Keratinocyte (primary cell): ENCODE results near the gene PDE6D. TPM values are rescaled to one million over a fixed set of nuclear protein-coding genes. Genes with fewer than 3 reads are reported as not detected.
A peak's percentile ranks its signal among the peaks of the same experiment; 100 is the strongest.

Experiments used
- DNase-seq: peaks from one replicate; pipeline ENCODE4 v3.0.0-alpha.2; 2011; ENCODE audit warnings: low read depth, missing footprints, low spot score
- FAIRE-seq: peaks from 2 replicates; lab custom pipeline; 2011; peaks lifted over from hg19 to GRCh38; lab: Jason Lieb, UNC
- H2AFZ ChIP-seq: 2 replicates; pipeline ENCODE4 v1.6.0; 2012; ENCODE audit warnings: low read length, control low read depth, inconsistent platforms; ENCODE audit not compliant: control insufficient read depth
- H3K27ac ChIP-seq: 2 replicates; pipeline ENCODE4 v1.5.1; 2011; ENCODE audit warnings: low read length; ENCODE audit not compliant: control insufficient read depth, insufficient read depth
- H3K27me3 ChIP-seq: 3 replicates; pipeline ENCODE4 v1.6.0; 2011; ENCODE audit warnings: low read length; ENCODE audit not compliant: control insufficient read depth, insufficient read depth; ENCODE audit errors: extremely low read depth
- H3K36me3 ChIP-seq, 2 experiments: 2 replicates in 1 of 2; 3 replicates in 1 of 2; pipeline ENCODE4 v1.5.1; 2011; ENCODE audit warnings: low read length in 2 of 2, mild to moderate bottlenecking in 1 of 2; ENCODE audit not compliant: control insufficient read depth in 2 of 2, insufficient read depth in 2 of 2; ENCODE audit errors: extremely low read depth in 1 of 2
- H3K4me1 ChIP-seq: 3 replicates; pipeline ENCODE4 v1.5.1; 2011; ENCODE audit warnings: low read length; ENCODE audit not compliant: control insufficient read depth, insufficient read depth; ENCODE audit errors: extremely low read depth
- H3K4me2 ChIP-seq: 3 replicates; pipeline ENCODE4 v1.6.0; 2011; ENCODE audit warnings: low read depth, low read length; ENCODE audit not compliant: control insufficient read depth, insufficient read depth; ENCODE audit errors: extremely low read depth
- H3K4me3 ChIP-seq, 3 experiments: fragments of 200-600 bp in 1 of 3; sonication (generic) in 1 of 3; 2 replicates in 2 of 3; 3 replicates in 1 of 3; pipeline ENCODE4 v1.5.1; 2011 to 2016; ENCODE audit warnings: low read length in 3 of 3, mild to moderate bottlenecking in 3 of 3, control low read depth in 2 of 3, inconsistent platforms in 1 of 3, low read depth in 1 of 3, mixed read lengths in 1 of 3, mixed run types in 1 of 3, moderate library complexity in 1 of 3; ENCODE audit not compliant: control insufficient read depth in 2 of 3, insufficient read depth in 2 of 3; ENCODE audit errors: extremely low read depth in 1 of 3
- H3K79me2 ChIP-seq: 2 replicates; pipeline ENCODE4 v1.6.0; 2012; ENCODE audit warnings: low read length; ENCODE audit not compliant: control insufficient read depth, insufficient read depth
- H3K9ac ChIP-seq: 3 replicates; pipeline ENCODE4 v1.6.0; 2011; ENCODE audit warnings: low read length; ENCODE audit not compliant: control insufficient read depth, insufficient read depth; ENCODE audit errors: extremely low read depth
- H3K9me1 ChIP-seq: 3 replicates; pipeline ENCODE4 v1.6.0; 2011; ENCODE audit warnings: low read length; ENCODE audit not compliant: control insufficient read depth, insufficient read depth; ENCODE audit errors: extremely low read depth
- H3K9me3 ChIP-seq: 2 replicates; pipeline ENCODE4 v1.5.1; 2012; ENCODE audit warnings: low read depth, low read length; ENCODE audit not compliant: control insufficient read depth
- H4K20me1 ChIP-seq: 3 replicates; pipeline ENCODE4 v1.6.0; 2011; ENCODE audit warnings: low read length; ENCODE audit not compliant: control insufficient read depth, insufficient read depth; ENCODE audit errors: extremely low read depth
- CTCF ChIP-seq, 3 experiments: IDR thresholded peaks in 1 of 3; conservative IDR thresholded peaks in 1 of 3; optimal IDR thresholded peaks in 1 of 3; 2 replicates in 2 of 3; 3 replicates in 1 of 3; pipeline versions ENCODE3 to v1.5.1; 2011; ENCODE audit warnings: low read length in 3 of 3, mild to moderate bottlenecking in 3 of 3, moderate library complexity in 2 of 3, control low read depth in 1 of 3, inconsistent platforms in 1 of 3; ENCODE audit not compliant: insufficient read depth in 2 of 3; ENCODE audit errors: extremely low read depth in 1 of 3
- EZH2 ChIP-seq: IDR thresholded peaks from one replicate; pipeline ENCODE4 v1.6.1; 2012; ENCODE audit warnings: inconsistent platforms, mild to moderate bottlenecking, low read length, moderate library complexity
- dilution Hi-C: fragments of 300-500 bp; cut with MboI; formaldehyde crosslinking; loops from one replicate; pipeline ENCODE4 v1.7.0; 2020; ENCODE audit warnings: low sequenced_read_pairs; ENCODE audit not compliant: extremely low pct_ligation_motif_present
- polyA plus RNA-seq, 5 experiments: library from polyadenylated mRNA; depleted of rRNA in 3 of 5; stranded (reverse) in 3 of 5; stranded (forward) in 1 of 5; unstranded in 1 of 5; fragments of >200 nt; gene quantifications; 1 replicate in 1 of 5; 2 replicates in 3 of 5; 3 replicates in 1 of 5; pipeline versions ENCODE4 v1.2.1 to v1.2.3, GENCODE V29; 2011 to 2012; ENCODE audit warnings: missing spikeins in 2 of 5, low read depth in 1 of 5, low replicate concordance in 1 of 5

The PDE6D gene
- polyA plus RNA-seq, 1 donor (not counting 4 experiments of a cell fraction or from before 2014, with no cell fraction given) = 31.6 TPM

- H3K79me2 ChIP-seq = peaks cover 63% of the 10 kb centered on the region
- no peak for FAIRE-seq
- H3K4me1 ChIP-seq = peaks cover 20% of the 10 kb centered on the region
- H3K9ac ChIP-seq = peak within 1 kb of the TSS; percentile 77
- no peaks in the 10 kb centered on the region for H3K9me3 ChIP-seq
- DNase-seq = no peak
- TF ChIP-seq CTCF (optimal IDR thresholded peaks at IDR 0.05 in 1 of 3, IDR thresholded peaks at IDR 0.05 in 1 of 3, conservative IDR thresholded peaks at IDR 0.05 in 1 of 3; ENCODE audit: extremely low read depth in 1 of 3, insufficient read depth in 2 of 3, low read length in 3 of 3) (peak; percentile 71 to 80 (median 76)), EZH2 (no peak)
- H3K4me3 ChIP-seq = peak within 1 kb of the TSS; percentile 70 to 91 (median 86)
- H4K20me1 ChIP-seq = no peaks in the 10 kb centered on the region
- H3K36me3 ChIP-seq = peaks cover 6 to 9% of the 10 kb centered on the region in 2 experiments
- H3K4me2 ChIP-seq = peak within 1 kb of the TSS; percentile 95
- H2AFZ ChIP-seq = peak within 1 kb of the TSS; percentile 94
- dilution Hi-C loops = no loop called here
- H3K27ac ChIP-seq = peak within 1 kb of the TSS; percentile 62
- H3K9me1 ChIP-seq = no peaks in the 10 kb centered on the region
- H3K27me3 ChIP-seq = no peaks in the 10 kb centered on the region
Observed at GRCh38 chr2:231786177-231786916, 5.3 kb upstream of the PDE6D start, which contains the start of gene COPS7B. TSS of gene COPS7B (plus strand) at chr2:231786445. CDS start at chr2:231788571, 2,126 bp downstream.

GRCh38 chr2:231785822-231786176 lies 4.7 kb upstream of the PDE6D start:
- dilution Hi-C loops = no loop called here
- Histone ChIP-seq H3K27ac (peak overlapping the region; percentile 62), H3K9me1 (no peaks in the 10 kb centered on the region), H3K36me3 (peaks cover 6 to 7% of the 10 kb centered on the region in 2 experiments), H3K4me1 (peaks cover 20% of the 10 kb centered on the region), H4K20me1 (no peaks in the 10 kb centered on the region), H3K9me3 (no peaks in the 10 kb centered on the region), H3K4me2 (peak overlapping the region; percentile 90), H3K79me2 (peaks cover 58% of the 10 kb centered on the region), H3K9ac (peak overlapping the region; percentile 77), H3K27me3 (no peaks in the 10 kb centered on the region), H2AFZ (peak overlapping the region; percentile 94), H3K4me3 (peak overlapping the region; percentile 70 to 86 (median 70))
- FAIRE-seq (no peak), DNase-seq (no peak)
- TF ChIP-seq CTCF (optimal IDR thresholded peaks at IDR 0.05 in 1 of 3, IDR thresholded peaks at IDR 0.05 in 1 of 3, conservative IDR thresholded peaks at IDR 0.05 in 1 of 3; ENCODE audit: extremely low read depth in 1 of 3, insufficient read depth in 2 of 3, low read length in 3 of 3) (no peak), EZH2 (no peak)
